Activated T-cell treated with anti-CD3 and anti-CD28 coated beads for 48 hours (primary cell): Measurements from ENCODE around the gene MUC4.
"Not testable (repeated sequence)": the region's sequence is repeated elsewhere in the genome, so short reads cannot be mapped to it uniquely, and the experiment has no call there.

Source experiments
- DNase-seq: peaks from one replicate; pipeline ENCODE4 v3.0.0-alpha.2; 2020; ENCODE audit warnings: low read depth

The MUC4 gene

DNA sequence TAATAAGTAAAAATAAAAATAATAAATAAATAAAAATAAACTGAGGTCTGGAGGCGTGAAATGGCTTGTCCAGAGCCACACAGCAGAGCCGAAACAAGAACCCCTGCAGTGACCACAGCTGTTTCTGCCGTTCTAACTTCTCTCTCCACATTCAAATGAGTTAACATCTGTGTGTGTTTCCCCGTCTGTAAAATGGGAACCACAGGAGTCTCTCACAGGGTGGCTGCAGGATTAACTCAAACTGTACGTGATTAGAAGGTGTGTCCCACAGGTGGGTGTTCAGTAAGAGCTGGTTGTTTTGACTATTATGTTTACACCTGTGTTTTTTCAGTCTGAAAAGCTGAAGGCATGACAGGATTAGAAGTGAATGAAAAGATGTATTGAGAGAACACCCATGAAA is 27.0 kb upstream of the MUC4 start:
- no peak for DNase-seq

DNA sequence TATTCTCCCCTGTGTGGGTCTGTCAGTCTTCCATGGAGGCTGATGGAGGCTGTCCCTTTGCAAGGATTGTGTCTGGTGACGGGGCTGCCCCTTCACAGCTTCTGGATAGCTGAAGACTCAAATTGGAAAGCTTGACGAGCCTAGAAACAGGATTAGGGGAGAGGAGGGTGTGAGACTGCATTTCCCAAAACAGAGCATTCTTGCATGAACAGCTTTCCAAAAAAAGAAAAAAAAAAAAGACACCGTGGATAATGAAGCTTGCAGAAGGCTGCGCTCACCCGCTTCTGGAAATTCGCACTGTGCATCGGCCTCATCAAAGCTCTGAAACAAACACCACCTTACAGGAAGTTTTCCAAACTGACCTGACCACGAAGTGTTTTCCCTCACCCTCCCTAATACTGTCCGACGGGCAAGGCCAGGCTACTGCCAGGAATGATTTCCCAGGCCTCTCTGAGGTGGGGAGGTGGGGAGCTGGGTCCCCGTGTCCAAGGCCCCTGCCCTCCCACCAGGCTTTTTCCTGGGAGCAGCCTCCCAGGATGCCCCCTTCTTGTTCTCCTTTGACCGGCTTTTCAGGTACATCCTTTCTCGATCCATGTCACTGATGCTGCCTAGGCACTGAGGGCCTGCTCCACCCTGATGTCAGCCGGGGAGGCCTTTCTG is 24.9 kb upstream of the MUC4 start:
- DNase-seq, result no peak

DNA sequence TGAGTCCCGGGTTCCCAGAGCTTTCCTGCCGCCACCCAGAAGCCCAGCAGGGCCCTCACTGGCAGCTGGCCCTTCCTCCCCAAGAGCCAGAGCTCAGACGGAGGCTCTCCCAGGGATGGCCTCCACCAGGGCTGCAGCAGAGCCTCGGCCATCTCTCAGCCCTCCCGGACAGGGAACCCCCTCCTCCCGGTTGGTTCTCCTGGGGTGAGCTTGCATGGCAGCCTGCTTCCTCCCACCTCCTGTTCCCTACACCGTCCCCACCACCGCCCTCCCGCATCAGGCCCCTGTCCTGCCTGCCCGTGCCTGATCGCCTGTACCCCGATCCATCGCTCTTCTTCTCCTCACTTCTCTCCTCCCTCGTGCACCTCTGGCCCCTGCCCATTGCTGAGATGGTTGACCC is 24.1 kb upstream of the MUC4 start:
- DNase-seq, result no peak

GRCh38 chr3:195834675-195835583 is 23.2 kb upstream of the MUC4 start:
- DNase-seq, result no peak

- no peak for DNase-seq
These were observed 18.1 kb upstream of the MUC4 start for GRCh38 chr3:195829897-195830254.

DNA sequence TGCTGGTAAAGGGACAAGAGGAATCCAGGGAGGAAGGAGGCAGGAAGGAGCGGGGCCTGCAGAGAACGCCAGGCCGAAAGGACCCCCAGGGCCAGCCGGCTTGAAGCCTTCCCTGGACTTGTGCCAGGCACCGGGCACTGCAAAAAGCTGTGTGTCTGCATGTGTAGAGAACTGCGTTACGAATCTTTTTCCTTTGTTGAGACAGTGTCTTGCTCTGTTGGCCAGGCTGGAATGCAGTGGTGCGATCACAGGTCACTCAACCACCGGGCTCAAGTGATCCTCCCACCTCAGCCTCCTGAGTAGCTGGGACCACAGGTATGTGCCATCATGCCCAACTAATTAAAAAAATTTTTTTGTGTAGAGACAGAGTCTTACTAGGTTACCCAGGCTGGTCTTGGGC is 17.0 kb upstream of the MUC4 start:
- DNase-seq, result no peak

GRCh38 chr3:195825857-195826804 is 14.4 kb upstream of the MUC4 start:
- DNase-seq, result no peak

- no peak for DNase-seq
These were observed 13.5 kb upstream of the MUC4 start for GRCh38 chr3:195825191-195825588.

GRCh38 chr3:195824425-195825190 is 12.9 kb upstream of the MUC4 start:
- DNase-seq, result not testable (repeated sequence)

GRCh38 chr3:195823999-195824398 is 12.3 kb upstream of the MUC4 start:
- DNase-seq, result no peak

- no peak for DNase-seq
These were observed 11.6 kb upstream of the MUC4 start for GRCh38 chr3:195823280-195823679.

DNA sequence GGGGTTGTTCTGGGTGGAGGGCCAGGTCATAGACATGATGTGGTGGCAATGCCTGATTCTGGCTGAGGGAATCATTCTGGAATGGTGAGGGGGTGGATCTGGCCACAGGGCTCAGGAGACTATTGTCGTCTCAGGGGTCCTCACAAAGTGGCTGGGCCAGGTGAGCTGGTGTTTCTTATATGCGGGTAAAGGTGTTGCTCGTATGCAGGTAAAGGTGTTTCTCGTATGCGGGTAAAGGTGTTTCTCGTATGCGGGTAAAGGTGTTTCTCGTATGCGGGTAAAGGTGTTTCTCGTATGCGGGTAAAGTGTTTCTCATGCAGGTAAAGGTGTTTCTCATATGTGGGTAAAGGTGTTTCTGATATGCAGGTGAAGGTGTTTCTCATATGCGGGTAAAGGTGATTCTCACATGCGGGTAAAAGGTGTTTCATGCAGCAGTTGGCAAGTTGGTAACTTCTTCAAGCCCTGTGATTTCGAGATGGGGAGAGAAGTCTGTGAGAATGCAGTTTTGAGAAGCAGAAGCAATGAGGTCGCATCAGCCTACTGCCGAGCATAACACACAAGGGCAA is 10.5 kb upstream of the MUC4 start:
- no peak for DNase-seq

DNA sequence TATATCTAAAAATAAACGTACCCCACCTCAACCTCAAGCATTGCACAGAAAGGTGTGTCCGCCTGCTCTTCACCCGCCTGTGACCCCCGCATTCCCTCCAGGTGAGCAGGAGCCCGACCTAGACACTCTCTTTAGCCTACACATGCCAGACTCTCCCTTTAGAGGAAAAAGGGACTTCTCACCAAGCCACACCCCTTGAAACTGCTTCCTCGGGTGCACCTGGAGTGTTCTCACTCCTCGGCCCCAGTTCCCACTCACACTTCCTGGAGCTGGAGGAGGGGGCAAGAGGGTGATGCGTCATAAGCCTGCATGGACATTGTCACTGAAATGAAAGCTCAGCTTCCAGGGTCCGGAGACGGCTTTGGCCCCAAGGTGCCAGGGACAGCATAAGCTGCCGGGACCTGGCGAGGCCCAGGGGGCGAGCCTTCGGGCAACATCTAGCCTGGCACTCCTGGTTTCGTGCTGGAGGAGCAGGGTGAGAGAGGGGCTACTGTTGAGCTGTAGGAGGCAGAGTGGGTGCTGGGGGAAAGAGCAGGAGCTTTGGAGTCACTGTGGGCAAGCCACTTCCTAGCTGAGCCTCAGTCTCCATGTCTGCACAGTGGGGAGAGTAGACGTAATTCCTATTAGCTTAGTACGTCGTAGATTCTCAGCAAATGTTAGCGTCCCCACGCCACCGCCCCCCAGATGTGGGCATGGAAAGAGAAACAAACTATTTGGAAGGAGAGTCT is 9.8 kb upstream of the MUC4 start:
- no peak for DNase-seq

DNA sequence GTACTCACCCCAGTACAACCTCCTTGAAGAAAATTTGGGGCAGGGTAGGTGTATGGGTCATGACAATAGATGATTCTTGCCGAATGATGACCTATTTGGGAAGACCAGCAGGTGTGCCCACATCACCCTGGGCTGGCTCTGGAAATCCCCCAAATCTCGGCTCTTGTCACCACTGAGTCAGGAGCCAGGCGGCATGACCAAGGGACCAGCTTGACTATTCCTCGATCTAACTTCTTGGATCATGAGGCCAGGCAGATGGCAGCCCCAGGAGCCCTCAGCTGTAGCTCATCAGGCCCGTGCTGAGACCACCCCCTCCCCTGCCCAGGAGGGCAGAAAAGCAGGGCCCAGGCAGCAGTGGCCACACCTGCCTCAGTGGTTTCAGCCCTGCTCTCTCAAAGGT is 9.2 kb upstream of the MUC4 start:
- no peak for DNase-seq

DNA sequence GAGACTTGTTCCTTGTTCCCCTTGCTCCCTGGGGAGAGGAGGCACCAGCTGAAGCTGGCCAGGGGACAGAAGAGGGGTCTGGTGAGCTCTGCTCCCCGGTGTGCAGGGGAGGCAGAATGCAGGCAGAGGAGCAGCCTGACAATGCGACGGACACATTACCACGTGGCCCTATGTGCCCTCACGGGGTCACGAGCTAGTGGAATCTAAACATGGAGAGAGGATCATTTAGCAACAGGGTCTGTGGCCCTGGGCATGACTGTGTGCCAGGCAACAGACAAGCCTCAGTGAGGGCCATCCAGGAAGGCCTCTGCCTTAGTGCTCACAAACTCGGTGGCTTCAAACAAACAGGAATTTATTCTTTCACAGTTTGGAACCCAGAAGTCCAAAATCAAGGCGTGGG is 8.5 kb upstream of the MUC4 start:
- DNase-seq, result no peak

GRCh38 chr3:195818301-195818700 is 6.6 kb upstream of the MUC4 start:
- no peak for DNase-seq

- no peak for DNase-seq
These were observed 5.9 kb upstream of the MUC4 start for GRCh38 chr3:195817578-195818135.

DNA sequence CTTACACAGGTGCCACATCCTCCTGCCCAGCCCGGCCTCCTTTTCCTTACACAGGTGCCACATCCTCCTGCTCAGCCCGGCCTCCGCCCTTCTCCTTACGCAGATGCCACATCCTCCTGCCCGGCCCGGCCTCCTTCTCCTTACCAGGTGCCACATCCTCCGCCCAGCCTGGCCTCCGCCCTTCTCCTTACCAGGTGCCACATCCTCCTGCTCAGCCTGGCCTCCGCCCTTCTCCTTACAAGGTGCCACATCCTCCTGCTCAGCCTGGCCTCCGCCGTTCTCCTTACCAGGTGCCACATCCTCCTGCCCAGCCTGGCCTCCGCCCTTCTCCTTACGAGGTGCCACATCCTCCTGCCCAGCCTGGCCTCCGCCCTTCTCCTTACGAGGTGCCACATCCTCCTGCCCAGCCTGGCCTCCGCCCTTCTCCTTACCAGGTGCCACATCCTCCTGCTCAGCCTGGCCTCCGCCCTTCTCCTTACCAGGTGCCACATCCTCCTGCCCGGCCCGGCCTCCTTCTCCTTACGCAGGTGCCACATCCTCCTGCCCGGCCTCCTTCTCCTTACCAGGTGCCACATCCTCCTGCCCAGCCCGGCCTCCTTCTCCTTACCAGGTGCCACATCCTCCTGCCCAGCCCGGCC is 4.7 kb upstream of the MUC4 start:
- not testable (repeated sequence) for DNase-seq

DNA sequence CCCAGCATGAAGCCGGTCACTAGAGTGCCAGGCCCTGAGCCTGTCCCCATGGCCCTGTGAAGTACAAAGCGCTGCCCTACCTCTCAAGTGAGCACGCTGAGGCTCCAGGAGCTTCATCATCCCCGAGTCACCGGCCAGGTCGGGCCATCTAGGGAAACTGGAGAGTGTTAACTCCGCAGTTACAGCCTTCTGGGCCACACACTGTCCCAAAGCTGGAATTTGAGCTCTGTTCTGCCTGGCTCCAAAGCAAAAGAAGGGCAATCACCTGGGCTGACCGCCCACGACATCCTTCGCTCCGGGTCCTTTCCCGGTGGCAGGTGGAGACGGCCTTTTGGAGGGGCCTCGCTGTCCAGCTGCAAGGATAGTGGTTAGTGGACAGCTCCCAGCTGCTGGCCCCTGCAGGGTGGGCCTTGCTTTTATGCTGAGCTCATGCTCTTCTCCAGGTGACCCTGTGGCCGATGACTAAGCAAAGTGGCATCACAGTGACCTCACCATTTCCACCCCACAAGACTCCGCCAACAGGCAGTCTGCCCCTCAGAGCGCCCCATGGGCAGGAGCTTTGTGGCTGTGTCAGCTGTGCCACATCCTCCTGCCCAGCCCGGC is 3.5 kb upstream of the MUC4 start:
- no peak for DNase-seq
